ENCODE measurements around the gene PHF5A. TPM values are rescaled to one million over a fixed set of nuclear protein-coding genes. Genes with fewer than 3 reads are reported as not detected.
"Not testable (repeated sequence)": the region's sequence is repeated elsewhere in the genome, so short reads cannot be mapped to it uniquely, and the experiment has no call there.

PHF5A gene
- total RNA-seq, 1 donor from 2014 or later, result 74.3 TPM

DNA sequence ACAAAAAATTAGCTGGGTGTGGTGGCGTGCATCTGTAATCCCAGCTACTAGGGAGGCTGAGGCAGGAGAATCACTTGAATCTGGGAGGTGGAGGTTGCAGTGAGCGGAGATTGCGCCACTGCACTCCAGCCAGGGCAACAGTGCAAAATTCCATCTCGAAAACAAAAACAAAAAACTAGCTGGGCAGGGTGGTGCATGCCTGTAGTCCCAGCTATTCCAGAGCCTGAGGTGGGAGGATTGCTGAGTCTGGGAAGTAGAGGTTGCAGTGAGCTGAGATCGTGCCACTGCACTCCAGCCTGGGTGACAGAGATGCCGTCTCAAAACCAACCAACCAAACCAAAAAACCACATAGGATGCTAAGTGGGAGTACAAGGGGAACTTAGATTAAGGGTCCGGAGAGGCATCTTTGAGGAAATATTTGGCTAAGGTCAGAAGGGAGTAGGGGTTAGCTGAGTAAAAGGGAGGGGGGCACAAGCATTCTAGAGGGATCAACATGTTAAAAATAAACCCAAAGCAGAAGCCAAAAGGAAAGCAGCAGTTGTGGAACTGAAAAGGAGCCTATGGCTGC is 10.2 kb downstream of the PHF5A start:
- H3K4me1 Mint-ChIP-seq (ENCODE audit: low read depth), result peaks cover 3% of the 10 kb centered on the region
- H3K4me3 Mint-ChIP-seq (ENCODE audit: low read depth), result no peak overlapping the region
- intact Hi-C loops (cut with micrococcal nuclease), result no loop called here
- DNase-seq (ENCODE audit: low spot score), result no peak
- H3K9me3 Mint-ChIP-seq, result no peaks in the 10 kb centered on the region
- no peak overlapping the region for H3K27ac Mint-ChIP-seq
- peaks cover 34% of the 10 kb centered on the region for H3K36me3 Mint-ChIP-seq (ENCODE audit: low read depth)
- no peaks in the 10 kb centered on the region for H3K27me3 Mint-ChIP-seq (ENCODE audit: low read depth)

DNA sequence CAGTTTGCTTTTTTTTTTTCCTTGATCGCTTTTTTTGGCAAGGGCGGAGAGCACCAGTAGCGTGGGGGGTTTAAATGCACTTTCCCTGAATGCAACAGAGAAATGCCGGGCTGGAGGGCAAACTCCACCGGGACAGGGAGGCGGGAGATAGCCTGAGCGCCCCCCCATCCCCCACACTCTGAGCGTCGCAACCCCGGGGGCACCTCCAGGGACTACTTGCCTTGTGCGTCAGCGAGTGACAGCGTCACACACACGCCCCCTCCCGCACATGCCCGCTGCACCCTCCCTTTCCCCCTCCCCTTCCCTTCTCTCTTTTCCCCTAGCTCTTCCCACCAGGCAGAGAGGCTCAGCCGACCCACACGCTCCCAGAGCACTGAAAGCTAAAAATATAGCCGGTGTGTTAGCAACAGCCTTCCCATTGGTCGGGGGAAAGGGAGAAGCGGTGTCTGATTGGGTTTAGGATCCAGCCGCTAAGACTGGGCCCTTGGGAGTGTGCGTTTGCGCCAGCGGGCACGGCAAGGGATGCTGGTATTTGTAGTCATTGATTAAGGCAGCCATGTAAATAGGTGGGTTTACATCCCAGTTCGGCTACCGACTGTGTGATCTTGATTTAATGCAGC is 20.2 kb downstream of the PHF5A start:
- Mint-ChIP-seq H3K9me3 (no peaks in the 10 kb centered on the region), H3K27ac (peak overlapping the region; percentile 98), H3K36me3 (ENCODE audit: low read depth) (peaks cover 13% of the 10 kb centered on the region), H3K27me3 (ENCODE audit: low read depth) (no peaks in the 10 kb centered on the region), H3K4me1 (ENCODE audit: low read depth) (peaks cover 6% of the 10 kb centered on the region), H3K4me3 (ENCODE audit: low read depth) (peak overlapping the region; percentile 96)
- intact Hi-C loops (cut with micrococcal nuclease), result loop anchor here (1.0 to 10.0 kb wide), 3 partner anchors 20 to 243 kb away; partner anchors contain the start of genes DESI1, L3MBTL2, PHF5A and XRCC6
- DNase-seq (ENCODE audit: low spot score), result peak; percentile 91

- DNase-seq (ENCODE audit: low spot score), result peak; percentile 61
- H3K4me1 Mint-ChIP-seq (ENCODE audit: low read depth), result peaks cover 11% of the 10 kb centered on the region
- H3K27ac Mint-ChIP-seq, result peak overlapping the region; percentile 98
- no peaks in the 10 kb centered on the region for H3K9me3 Mint-ChIP-seq
- peaks cover 17% of the 10 kb centered on the region for H3K36me3 Mint-ChIP-seq (ENCODE audit: low read depth)
- no peaks in the 10 kb centered on the region for H3K27me3 Mint-ChIP-seq (ENCODE audit: low read depth)
- peak overlapping the region; percentile 96 for H3K4me3 Mint-ChIP-seq (ENCODE audit: low read depth)
- intact Hi-C loops (cut with micrococcal nuclease), result loop anchor here (1.0 to 10.0 kb wide), 4 partner anchors 21 to 493 kb away; partner anchors contain the start of genes DESI1, L3MBTL2, PHF5A and XRCC6
These were observed 20.9 kb downstream of the PHF5A start for GRCh38 chr22:41447435-41448188.

GRCh38 chr22:41446639-41447434 is 21.7 kb downstream of the PHF5A start, which contains the start of gene TOB2:
TSS of gene TOB2 (minus strand) at chr22:41446801. CDS start at chr22:41437345, 9,456 bp downstream.
- Mint-ChIP-seq H3K27ac (peak within 1 kb of the TSS; percentile 98), H3K4me3 (ENCODE audit: low read depth) (peak within 1 kb of the TSS; percentile 96), H3K4me1 (ENCODE audit: low read depth) (peaks cover 13% of the 10 kb centered on the region), H3K9me3 (no peaks in the 10 kb centered on the region), H3K36me3 (ENCODE audit: low read depth) (peaks cover 22% of the 10 kb centered on the region), H3K27me3 (ENCODE audit: low read depth) (no peaks in the 10 kb centered on the region)
- intact Hi-C loops (cut with micrococcal nuclease), result loop anchor here (2.0 to 10.0 kb wide), 3 partner anchors 178 to 494 kb away; partner anchors contain the start of genes DESI1, L3MBTL2 and XRCC6
- peak; percentile 95 for DNase-seq (ENCODE audit: low spot score)

DNA sequence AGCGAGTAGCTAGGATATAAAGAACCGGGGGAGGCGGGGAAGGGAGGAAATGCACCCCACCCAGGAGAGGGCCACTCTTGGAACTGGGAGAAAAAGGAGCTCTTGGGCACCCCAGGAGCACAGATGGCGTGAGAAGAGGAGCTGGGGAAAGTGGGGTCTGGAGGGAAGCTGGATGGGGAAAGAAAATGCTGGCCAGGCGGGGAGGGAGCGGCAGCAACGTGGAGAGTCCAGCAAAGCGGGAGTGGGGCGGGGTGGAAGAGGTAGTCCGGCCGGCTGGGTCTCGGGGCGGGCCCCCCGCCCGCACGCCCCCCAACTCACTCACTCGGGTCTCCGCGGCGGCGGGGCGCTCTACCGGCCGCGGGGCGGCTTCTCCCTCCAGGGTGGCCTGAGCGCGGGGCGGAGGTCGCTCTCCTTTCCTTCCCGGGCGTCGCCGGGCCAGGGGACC is 22.4 kb downstream of the PHF5A start:
- Mint-ChIP-seq H3K27ac (peak overlapping the region; percentile 98), H3K9me3 (no peaks in the 10 kb centered on the region), H3K27me3 (ENCODE audit: low read depth) (no peaks in the 10 kb centered on the region), H3K4me3 (ENCODE audit: low read depth) (peak overlapping the region; percentile 96), H3K36me3 (ENCODE audit: low read depth) (peaks cover 25% of the 10 kb centered on the region), H3K4me1 (ENCODE audit: low read depth) (peaks cover 13% of the 10 kb centered on the region)
- no peak for DNase-seq (ENCODE audit: low spot score)
- intact Hi-C loops (cut with micrococcal nuclease), result loop anchor here (2.0 to 10.0 kb wide), 3 partner anchors 179 to 495 kb away; partner anchors contain the start of genes DESI1, L3MBTL2 and XRCC6

DNA sequence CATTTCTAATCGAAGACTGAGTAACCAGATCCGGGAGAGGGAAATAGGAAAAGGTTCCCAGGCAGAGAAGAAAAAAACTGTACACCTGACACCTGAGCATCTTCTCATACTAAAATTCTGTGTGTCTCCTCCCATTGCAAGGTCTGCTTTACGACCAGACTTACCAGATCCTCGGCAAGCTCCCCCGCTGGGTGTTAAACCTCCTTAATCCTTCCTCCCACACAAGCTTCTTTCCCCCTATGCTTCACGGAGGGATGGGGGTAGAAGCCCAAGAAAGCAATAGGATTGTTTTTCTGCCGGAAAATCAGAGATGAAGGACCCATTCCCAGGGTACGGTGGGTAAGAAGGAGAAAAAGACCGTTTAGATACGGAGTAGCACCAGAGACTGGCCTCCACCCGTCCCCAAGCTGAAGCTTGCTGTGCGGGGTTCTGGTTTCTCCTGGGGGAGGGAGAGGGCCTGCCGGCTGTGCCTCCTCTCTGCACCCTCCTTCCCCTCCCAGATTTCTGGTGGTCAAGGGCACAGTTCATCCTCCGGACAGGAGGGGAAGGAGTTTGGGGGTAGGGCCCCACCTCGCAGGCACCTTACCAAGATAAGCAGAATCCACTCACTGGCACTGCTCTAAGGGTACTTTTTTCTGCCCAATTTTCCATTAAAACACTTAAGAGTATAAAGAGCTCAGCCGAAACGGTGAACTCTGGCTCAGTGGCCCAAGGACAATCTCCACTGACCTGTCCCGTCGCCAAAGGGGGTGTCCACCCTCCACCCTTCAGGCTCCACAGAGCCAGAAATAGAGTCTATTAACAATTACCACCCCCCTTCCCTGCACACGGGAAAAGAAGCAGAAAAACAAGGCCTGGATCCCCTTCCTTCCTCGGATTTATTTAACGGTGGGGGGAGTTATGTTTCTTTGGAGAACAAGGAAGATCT is 23.1 kb downstream of the PHF5A start:
- intact Hi-C loops (cut with micrococcal nuclease), result loop anchor here (2.0 to 10.0 kb wide), 3 partner anchors 179 to 495 kb away; partner anchors contain the start of genes DESI1, L3MBTL2 and XRCC6
- Mint-ChIP-seq H3K27ac (peak overlapping the region; percentile 89), H3K4me3 (ENCODE audit: low read depth) (peak overlapping the region; percentile 96), H3K36me3 (ENCODE audit: low read depth) (peaks cover 25% of the 10 kb centered on the region), H3K4me1 (ENCODE audit: low read depth) (peaks cover 13% of the 10 kb centered on the region), H3K27me3 (ENCODE audit: low read depth) (no peaks in the 10 kb centered on the region), H3K9me3 (no peaks in the 10 kb centered on the region)
- DNase-seq (ENCODE audit: low spot score), result peak; percentile 30

DNA sequence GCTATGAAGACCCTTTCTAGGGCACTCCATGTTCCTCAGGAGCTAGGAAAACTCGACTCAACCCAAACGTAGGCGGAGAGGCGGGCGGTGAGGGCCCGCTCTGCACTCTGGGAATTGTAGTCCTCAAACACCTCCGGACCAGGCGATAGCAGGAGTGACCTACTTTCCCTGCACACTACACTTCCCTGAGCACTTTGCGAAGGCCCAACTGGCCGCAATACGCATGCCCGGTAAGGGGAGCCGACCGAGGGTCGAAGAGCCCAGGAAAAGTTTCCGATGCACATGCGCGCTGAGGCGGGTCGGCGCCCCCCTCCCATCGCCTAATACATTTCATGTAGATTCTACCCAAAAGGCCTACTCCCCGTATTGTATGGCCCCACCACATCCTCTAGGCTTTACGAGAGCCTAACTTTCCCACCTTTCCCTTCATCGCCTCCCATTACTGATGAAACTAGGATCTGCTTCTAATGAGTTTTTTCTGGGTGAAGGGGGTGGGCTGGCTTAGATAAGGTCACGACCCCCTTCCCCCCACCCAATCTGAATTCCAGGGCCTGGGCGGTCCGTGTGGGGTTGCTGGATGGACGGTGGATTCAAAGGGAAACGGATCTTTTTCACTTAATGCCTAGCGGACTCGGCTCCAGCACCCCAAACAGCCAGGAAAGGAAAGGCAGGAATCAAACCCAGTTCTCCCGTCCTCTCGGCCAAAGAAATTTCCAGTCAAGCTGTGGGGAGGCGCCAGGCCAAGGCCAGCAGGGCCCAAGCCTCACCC is 23.9 kb downstream of the PHF5A start:
- H3K27ac Mint-ChIP-seq, result peak overlapping the region; percentile 89
- no peaks in the 10 kb centered on the region for H3K9me3 Mint-ChIP-seq
- peaks cover 13% of the 10 kb centered on the region for H3K4me1 Mint-ChIP-seq (ENCODE audit: low read depth)
- intact Hi-C loops (cut with micrococcal nuclease), result loop anchor here (1.0 to 10.0 kb wide), 4 partner anchors 25 to 240 kb away; partner anchors contain the start of genes ACO2, DESI1, L3MBTL2 and XRCC6
- no peaks in the 10 kb centered on the region for H3K27me3 Mint-ChIP-seq (ENCODE audit: low read depth)
- peak; percentile 83 for DNase-seq (ENCODE audit: low spot score)
- H3K36me3 Mint-ChIP-seq (ENCODE audit: low read depth), result peaks cover 25% of the 10 kb centered on the region
- H3K4me3 Mint-ChIP-seq (ENCODE audit: low read depth), result peak overlapping the region; percentile 96

DNA sequence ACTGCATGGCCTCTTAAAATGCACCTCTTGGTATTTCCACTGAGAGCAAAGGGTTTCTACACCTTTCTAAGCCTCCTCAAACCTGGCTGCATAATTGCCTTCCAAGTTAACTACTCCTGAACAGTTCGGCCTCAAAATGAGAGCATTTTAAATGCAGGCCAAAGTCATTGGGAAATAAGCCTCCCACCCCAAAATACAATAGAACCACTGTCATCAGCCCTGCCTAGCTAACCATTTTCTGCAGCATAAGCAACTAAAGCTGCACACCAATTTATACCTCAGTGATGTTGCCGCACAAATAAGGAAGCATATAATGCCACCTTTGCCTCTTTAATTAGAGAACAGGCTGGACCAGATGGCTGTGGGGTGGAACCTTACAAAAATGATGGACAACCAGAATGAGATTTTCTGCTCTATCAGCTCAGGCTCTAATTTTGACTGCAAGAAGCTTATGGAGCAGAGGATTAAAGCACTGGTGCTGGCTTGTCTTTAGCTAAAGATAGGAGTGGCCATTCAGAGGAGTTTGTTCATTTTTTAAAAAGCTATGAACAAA is 26.2 kb downstream of the PHF5A start:
- Mint-ChIP-seq H3K27ac (no peak overlapping the region), H3K27me3 (ENCODE audit: low read depth) (no peaks in the 10 kb centered on the region), H3K9me3 (no peaks in the 10 kb centered on the region), H3K36me3 (ENCODE audit: low read depth) (peaks cover 33% of the 10 kb centered on the region), H3K4me3 (ENCODE audit: low read depth) (no peak overlapping the region), H3K4me1 (ENCODE audit: low read depth) (peaks cover 7% of the 10 kb centered on the region)
- DNase-seq (ENCODE audit: low spot score), result no peak
- intact Hi-C loops (cut with micrococcal nuclease), result loop anchor here (10.0 kb wide), 2 partner anchors 182 to 238 kb away; partner anchors contain the start of genes DESI1, L3MBTL2 and XRCC6

DNA sequence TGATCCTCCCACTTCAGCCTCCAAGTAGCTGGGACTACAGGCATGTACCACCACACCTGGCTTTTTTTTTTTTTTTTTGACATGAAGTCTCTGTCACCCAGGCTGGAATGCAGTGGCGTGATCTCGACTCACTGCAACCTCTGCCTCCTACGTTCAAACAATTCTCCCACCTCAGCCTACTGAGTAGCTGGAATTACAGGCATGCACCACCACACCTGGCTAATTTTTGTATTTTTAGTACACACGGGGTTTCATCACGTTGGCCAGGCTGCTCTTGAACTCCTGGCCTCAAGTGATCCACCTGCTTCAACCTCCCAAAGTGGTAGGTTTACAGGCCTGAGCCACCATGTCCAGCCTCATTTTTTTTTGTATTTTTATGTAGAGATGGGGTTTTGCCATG is 28.0 kb downstream of the PHF5A start:
- not testable (repeated sequence) for H3K4me3 Mint-ChIP-seq (ENCODE audit: low read depth); H3K27ac Mint-ChIP-seq; H3K4me1 Mint-ChIP-seq (ENCODE audit: low read depth); DNase-seq (ENCODE audit: low spot score); H3K9me3 Mint-ChIP-seq; H3K27me3 Mint-ChIP-seq (ENCODE audit: low read depth)
- H3K36me3 Mint-ChIP-seq (ENCODE audit: low read depth), result peaks cover 51% of the 10 kb centered on the region
- intact Hi-C loops (cut with micrococcal nuclease), result loop anchor here (10.0 kb wide), 2 partner anchors 184 to 236 kb away; partner anchors contain the start of genes DESI1, L3MBTL2 and XRCC6

DNA sequence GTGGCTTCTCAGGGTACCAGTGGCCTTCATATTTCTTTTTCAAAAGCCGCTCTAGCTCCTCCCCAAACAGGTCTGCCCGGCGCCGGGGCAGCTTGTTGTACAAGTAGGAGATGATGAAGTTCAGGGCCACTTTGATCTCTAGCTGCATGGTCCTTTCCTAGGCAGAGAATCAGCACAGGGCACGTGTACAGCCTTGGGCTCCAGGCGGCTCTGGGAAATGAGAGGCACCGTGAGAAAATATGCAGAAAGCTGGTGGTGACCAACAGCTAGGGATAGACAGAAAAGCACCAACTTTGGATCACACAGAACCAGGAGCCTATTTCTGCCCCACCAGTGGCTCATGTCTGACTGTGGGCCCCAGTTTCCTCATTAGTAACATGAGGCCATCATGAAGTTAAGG is 31.3 kb downstream of the PHF5A start:
- intact Hi-C loops (cut with micrococcal nuclease), result no loop called here
- no peaks in the 10 kb centered on the region for H3K9me3 Mint-ChIP-seq
- H3K36me3 Mint-ChIP-seq (ENCODE audit: low read depth), result peaks cover 55% of the 10 kb centered on the region
- no peak overlapping the region for H3K4me3 Mint-ChIP-seq (ENCODE audit: low read depth)
- no peak overlapping the region for H3K27ac Mint-ChIP-seq
- H3K4me1 Mint-ChIP-seq (ENCODE audit: low read depth), result peaks cover under 1% of the 10 kb centered on the region
- DNase-seq (ENCODE audit: low spot score), result no peak
- H3K27me3 Mint-ChIP-seq (ENCODE audit: low read depth), result no peaks in the 10 kb centered on the region
